Ecto neural progenitor cell (in vitro differentiated cells): ENCODE data around the gene LIN7C.
A peak's percentile ranks its signal among the peaks of the same experiment; 100 is the strongest.
"Not testable (repeated sequence)": the region's sequence is repeated elsewhere in the genome, so short reads cannot be mapped to it uniquely, and the experiment has no call there.

ENCODE experiments used
- DNase-seq: peaks from one replicate; pipeline ENCODE4 v3.0.0-alpha.2; 2018; ENCODE audit warnings: low spot score

LIN7C gene

GRCh38 chr11:27506200-27507182, at the start of gene LIN7C:
LIN7C (minus strand) TSS chr11:27506769; CDS start chr11:27506752, 17 bp downstream.
- peak; percentile 95 for DNase-seq

GRCh38 chr11:27555264-27555663, 48.7 kb upstream of the LIN7C start:
- no peak for DNase-seq

DNA sequence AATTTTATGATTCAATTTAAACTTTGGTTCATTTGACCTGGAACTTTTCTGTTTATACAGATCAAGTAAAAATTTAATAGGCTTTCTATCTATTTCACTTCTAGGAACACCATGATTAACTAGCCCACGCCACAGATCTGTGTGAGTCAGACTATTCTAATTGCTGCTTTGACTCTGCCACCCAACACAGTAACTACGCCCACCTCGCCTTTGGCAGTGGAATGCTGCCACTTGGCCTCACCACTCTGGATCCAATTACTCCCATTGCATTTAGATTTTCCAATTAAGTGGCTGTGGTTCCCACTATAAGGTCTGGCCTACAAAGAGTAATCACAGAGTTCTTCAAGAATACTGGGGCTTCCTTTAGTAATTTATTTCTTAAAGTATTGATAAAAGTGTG, 46.6 kb upstream of the LIN7C start:
- DNase-seq: no peak

- DNase-seq: no peak
Observed at GRCh38 chr11:27552341-27552740, 45.8 kb upstream of the LIN7C start.

DNA sequence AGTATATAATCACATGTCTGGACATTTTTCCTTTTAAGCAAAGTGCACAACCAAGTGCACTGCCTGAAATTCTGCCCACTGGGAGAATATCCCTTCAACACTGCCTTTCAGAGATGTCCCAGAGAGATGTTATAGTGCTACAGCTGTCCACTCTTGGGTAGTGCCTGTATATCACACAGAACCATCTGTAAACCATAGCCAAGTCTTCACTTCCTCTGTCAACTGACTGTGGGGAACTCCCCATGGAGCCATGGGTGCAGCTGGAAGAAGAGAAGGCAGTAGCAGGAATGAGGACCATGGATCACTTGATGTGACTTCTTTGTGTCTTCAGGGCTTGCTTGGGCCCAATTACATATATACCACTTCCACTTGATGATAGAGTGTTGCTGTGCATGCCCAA, 44.6 kb upstream of the LIN7C start:
- no peak for DNase-seq

- DNase-seq: no peak
Observed at GRCh38 chr11:27545946-27546345, 39.4 kb upstream of the LIN7C start.

GRCh38 chr11:27545035-27545434, 38.5 kb upstream of the LIN7C start:
- no peak for DNase-seq

GRCh38 chr11:27541790-27542189, 35.2 kb upstream of the LIN7C start:
- no peak for DNase-seq

- no peak for DNase-seq
Observed at GRCh38 chr11:27540051-27540450, 33.5 kb upstream of the LIN7C start.

DNA sequence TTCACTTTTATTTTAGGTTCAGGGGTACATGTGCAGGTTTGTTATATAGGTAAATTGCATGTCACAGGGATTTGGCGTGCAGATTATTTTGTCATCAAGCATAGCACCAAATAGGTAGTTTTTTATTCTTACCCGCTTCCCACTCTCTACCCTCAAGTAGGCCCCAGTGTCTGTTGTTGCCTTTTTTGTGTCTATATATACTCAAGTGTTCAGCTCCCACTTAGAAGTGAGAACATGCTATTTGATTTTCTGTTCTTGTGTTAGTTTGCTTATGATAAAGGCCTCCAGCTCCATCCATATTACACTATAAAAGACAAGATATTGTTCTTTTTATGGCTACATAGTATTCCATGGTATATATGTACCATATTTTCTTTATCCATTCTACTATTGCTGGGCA, 28.5 kb upstream of the LIN7C start:
- no peak for DNase-seq

GRCh38 chr11:27532652-27533325, 26.2 kb upstream of the LIN7C start:
- no peak for DNase-seq

- DNase-seq: no peak
Observed at GRCh38 chr11:27528712-27529111, 22.1 kb upstream of the LIN7C start.

DNA sequence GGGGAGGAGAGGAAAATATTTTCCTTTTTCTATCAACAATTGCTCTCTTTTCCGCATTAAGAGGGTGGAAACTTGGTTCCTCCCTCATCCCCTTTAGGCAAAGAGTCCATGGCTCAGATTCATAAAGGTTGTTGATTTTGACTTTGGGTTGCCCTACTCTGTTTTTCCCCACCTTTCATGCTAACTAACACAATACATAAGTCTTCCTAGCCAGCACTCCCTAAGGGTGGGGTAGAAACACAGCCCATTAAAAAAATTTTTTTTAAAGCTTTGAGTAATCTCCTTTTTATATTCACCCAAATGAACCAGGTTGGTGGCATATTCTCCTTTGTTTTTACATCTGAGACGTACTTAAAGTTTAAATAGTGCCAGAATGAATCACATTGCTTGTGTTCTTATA, 20.0 kb upstream of the LIN7C start:
- no peak for DNase-seq

DNA sequence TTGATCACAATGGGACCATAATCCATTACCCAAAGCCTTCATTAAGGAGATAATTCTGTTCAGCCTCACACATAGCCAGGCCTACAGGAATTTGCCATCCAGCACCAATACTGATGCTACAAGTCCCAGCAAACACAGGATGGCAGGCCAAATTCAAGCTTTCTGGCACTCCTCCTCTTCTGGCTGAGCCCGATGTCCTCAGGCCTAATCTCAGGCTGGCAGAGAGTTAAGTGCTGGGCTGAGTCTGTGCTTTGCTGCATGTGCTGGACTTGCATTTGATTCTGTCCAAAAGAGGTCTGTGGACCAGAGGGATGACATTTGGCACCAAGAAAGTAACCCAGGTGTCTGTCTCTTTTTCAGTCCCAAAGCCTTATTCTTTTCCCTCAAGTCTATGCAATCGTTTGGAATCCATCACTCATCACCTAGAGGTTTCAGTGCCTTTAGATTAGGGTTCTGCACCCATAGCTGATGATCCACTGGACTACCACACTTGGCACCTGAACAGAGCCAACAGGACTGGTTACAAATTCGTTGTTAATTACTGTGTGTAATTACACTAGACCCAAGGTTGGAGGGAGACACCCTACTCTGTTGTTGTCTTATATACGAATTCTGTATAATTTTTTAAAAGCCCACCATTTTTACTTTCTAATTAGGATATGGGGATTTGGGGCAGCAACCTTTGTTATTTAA, 19.4 kb upstream of the LIN7C start:
- DNase-seq: no peak

DNA sequence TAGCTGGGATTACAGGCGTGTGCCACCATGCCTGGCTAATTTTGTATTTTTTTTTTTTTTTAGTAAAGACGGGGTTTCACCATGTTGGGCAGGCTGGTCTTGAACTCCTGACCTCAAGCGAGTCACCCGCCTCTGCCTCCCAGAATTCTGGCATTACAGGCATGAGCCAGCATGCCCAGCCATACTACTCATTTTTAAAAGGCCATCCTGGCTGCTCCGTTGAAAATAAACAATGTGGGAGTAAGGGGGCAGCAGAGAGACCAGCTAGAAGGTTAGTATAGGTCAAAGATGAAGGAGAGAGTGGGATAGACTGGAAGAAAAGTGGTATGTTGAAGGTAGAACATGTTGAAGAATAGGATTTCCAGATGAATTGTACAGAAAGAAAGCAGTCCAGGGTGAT, 17.6 kb upstream of the LIN7C start:
- no peak for DNase-seq

GRCh38 chr11:27520226-27520625, 13.7 kb upstream of the LIN7C start:
- DNase-seq: no peak

DNA sequence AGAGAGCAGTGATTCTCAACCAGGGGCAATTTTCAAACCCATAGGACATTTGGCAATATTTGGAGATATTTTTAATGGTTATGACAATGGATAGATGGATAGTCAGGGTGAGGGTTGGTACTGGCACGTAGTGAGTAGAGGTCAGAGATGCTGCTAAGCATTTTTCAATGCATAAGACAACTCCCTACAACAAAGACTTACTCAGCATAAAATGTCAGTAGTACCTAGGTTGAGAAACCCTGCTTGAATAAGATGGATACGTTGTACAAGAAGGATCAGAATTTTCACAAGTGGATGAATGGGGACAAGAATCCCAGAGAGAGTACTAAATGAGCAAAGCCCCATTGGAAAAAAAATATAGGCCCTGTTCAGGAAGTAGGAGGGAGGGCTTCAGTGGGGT, 11.9 kb upstream of the LIN7C start:
- no peak for DNase-seq

DNA sequence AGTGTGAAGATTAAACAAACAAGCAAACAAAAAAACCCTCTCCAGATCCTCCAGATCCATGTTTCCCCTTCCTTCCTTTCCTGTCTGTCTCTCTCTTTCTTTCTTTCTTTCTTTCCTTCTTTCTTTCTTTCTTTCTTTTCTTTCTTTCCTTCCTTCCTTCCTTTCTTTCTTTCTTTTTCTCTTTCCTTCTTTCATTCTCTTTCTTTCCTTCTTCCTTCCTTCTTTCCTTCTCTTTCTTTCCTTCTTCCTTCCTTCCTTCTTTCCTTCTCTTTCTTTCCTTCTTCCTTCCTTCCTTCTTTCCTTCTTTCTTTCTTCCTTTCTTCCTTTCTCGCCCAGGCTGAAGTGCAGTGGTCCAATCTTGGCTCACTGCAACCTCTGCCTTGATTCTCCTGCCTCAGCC, 10.9 kb upstream of the LIN7C start:
- not testable (repeated sequence) for DNase-seq

- no peak for DNase-seq
Observed at GRCh38 chr11:27514558-27514957, 8.0 kb upstream of the LIN7C start.

- DNase-seq: no peak
Observed at GRCh38 chr11:27514076-27514475, 7.5 kb upstream of the LIN7C start.

DNA sequence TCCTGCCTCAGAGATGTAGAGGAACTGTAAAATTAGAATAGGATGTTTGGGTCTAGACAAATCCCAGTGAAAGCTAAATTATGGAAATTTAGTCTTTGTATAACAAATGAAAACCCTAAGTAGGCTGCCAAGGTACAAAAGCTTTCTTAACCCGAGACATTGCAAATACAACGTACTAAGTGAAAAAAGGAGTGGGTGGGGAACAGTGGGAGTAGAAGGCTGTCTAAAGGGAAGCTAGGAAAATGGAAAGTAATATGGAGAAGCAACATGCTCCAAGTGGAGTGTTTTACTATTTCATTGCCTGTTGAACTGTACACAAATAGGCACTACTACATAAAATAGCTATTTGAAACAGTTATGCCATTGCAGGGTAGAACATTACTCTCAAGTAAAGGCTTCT, 6.8 kb upstream of the LIN7C start:
- DNase-seq: no peak

DNA sequence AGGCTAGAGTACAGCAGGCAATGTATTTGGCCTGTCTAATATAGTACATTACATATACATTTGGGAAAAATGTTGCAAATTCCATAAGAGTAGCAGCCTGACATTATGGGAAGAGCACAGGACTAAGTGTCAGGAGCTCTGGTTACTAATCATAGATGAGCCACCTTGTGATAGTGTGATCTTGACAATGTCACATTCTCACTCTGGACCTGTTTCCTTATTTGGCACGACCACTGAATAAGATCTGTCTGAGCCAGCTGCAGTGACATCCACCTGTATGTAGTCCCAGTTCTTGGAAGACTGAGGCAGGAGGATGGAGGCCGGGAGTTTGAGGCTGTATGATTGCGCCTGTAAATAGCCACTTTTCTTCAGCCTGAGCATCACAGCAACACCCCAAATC, 5.7 kb upstream of the LIN7C start:
- no peak for DNase-seq

- DNase-seq: no peak
Observed at GRCh38 chr11:27509908-27510307, 3.3 kb upstream of the LIN7C start.
